ENCODE measurements around the gene EMC9.

EMC9 gene

DNA sequence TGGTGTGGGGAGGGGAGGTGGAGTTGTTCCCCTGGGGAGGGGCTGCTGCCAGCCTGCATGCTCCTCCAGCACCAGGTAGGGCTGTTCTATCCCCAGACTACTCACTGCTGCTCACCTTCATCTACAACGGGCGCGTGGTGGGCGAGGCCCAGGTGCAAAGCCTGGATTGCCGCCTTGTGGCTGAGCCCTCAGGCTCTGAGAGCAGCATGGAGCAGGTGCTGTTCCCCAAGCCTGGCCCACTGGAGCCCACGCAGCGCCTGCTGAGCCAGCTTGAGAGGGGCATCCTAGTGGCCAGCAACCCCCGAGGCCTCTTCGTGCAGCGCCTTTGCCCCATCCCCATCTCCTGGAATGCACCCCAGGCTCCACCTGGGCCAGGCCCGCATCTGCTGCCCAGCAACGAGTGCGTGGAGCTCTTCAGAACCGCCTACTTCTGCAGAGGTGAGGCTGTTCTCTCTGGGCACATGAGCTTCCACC, 23.2 kb upstream of the EMC9 start:
- ChIA-PET POLR2A (interaction anchor here (1.1 to 1.6 kb wide), 2 partner anchors 23 to 50 kb away, joined by 3 to 5 read pairs; partner anchors contain the start of genes DCAF11, EMC9 and NRL), CTCF (no interaction called here)

GRCh38 chr14:24162093-24162492, 20.7 kb upstream of the EMC9 start:
- TF ChIP-seq FOXA1 (IDR thresholded peaks at IDR 0.05) (no peak), FOXM1 (IDR thresholded peaks at IDR 0.05; ENCODE audit: borderline replicate concordance) (no peak), SP1 (IDR thresholded peaks at IDR 0.05) (no peak), TARDBP (IDR thresholded peaks at IDR 0.05) (no peak), L3MBTL2 (conservative IDR thresholded peaks at IDR 0.05) (no peak), NFRKB (IDR thresholded peaks at IDR 0.05) (no peak), ARNT (IDR thresholded peaks at IDR 0.05) (no peak), BHLHE40 (IDR thresholded peaks at IDR 0.05; ENCODE audit: borderline replicate concordance) (no peak), SUZ12 (IDR thresholded peaks at IDR 0.05) (no peak), ZNF384 (IDR thresholded peaks at IDR 0.05) (no peak), LEF1 (IDR thresholded peaks at IDR 0.05; ENCODE audit: borderline replicate concordance) (no peak), ELF4 (IDR thresholded peaks at IDR 0.05) (no peak), FOXK2 (IDR thresholded peaks at IDR 0.05) (no peak), PKNOX1 (IDR thresholded peaks at IDR 0.05) (no peak), HDGF (IDR thresholded peaks at IDR 0.05; ENCODE audit: borderline replicate concordance) (no peak), CTBP1 (IDR thresholded peaks at IDR 0.05; ENCODE audit: borderline replicate concordance) (no peak)
- ChIA-PET POLR2A (interaction anchor here (1.0 to 2.9 kb wide), 9 partner anchors 11 to 80 kb away, joined by 3 to 26 read pairs (median 13); partner anchors contain the start of genes DCAF11, EMC9, NRL and PCK2), CTCF (interaction anchor here (0.9 to 1.3 kb wide), 5 partner anchors 11 to 81 kb away, joined by 3 to 10 read pairs (median 4); no protein-coding TSS in a partner anchor)
- no peak for DNase-seq (ENCODE audit: extremely low spot score)

More for the DNA sequence above, 23.2 kb upstream of the EMC9 start:
- TF ChIP-seq NFRKB (IDR thresholded peaks at IDR 0.05) (no peak), BHLHE40 (IDR thresholded peaks at IDR 0.05; ENCODE audit: borderline replicate concordance) (no peak), FOXK2 (IDR thresholded peaks at IDR 0.05) (no peak), L3MBTL2 (conservative IDR thresholded peaks at IDR 0.05) (no peak), HDGF (IDR thresholded peaks at IDR 0.05; ENCODE audit: borderline replicate concordance) (no peak), PKNOX1 (IDR thresholded peaks at IDR 0.05) (no peak), SUZ12 (IDR thresholded peaks at IDR 0.05) (no peak), ZNF384 (IDR thresholded peaks at IDR 0.05) (no peak), FOXA1 (IDR thresholded peaks at IDR 0.05) (no peak), LEF1 (IDR thresholded peaks at IDR 0.05; ENCODE audit: borderline replicate concordance) (no peak), ELF4 (IDR thresholded peaks at IDR 0.05) (no peak), FOXM1 (IDR thresholded peaks at IDR 0.05; ENCODE audit: borderline replicate concordance) (no peak), SP1 (IDR thresholded peaks at IDR 0.05) (no peak), CTBP1 (IDR thresholded peaks at IDR 0.05; ENCODE audit: borderline replicate concordance) (no peak), ARNT (IDR thresholded peaks at IDR 0.05) (no peak), TARDBP (IDR thresholded peaks at IDR 0.05) (no peak)
- DNase-seq (ENCODE audit: extremely low spot score) = no peak

- POLR2A ChIA-PET = interaction anchor here (0.8 to 2.9 kb wide), 17 partner anchors 9 to 103 kb away, joined by 3 to 26 read pairs (median 7); partner anchors contain the start of genes CHMP4A, DCAF11, EMC9 and IPO4
- TF ChIP-seq ZNF384 (IDR thresholded peaks at IDR 0.05) (no peak), FOXK2 (IDR thresholded peaks at IDR 0.05) (no peak), HDGF (IDR thresholded peaks at IDR 0.05; ENCODE audit: borderline replicate concordance) (peak; percentile 62; the same call in 1 of the 2 replicates), PKNOX1 (IDR thresholded peaks at IDR 0.05) (no peak), TARDBP (IDR thresholded peaks at IDR 0.05) (no peak), CTBP1 (IDR thresholded peaks at IDR 0.05; ENCODE audit: borderline replicate concordance) (peak; percentile 71)
- CTCF ChIA-PET = interaction anchor here (0.6 to 2.3 kb wide), 29 partner anchors 11 to 149 kb away, joined by 3 to 24 read pairs (median 4); partner anchors contain the start of genes CARMIL3, CIDEB, DCAF11 and EMC9
- peak; percentile 92 for DNase-seq (ENCODE audit: extremely low spot score)
Observed at GRCh38 chr14:24160850-24161804, 19.7 kb upstream of the EMC9 start, which contains the start of gene IRF9. TSS of gene IRF9 (plus strand) at chr14:24161265. CDS start at chr14:24162145, 880 bp downstream.

- no peak for DNase-seq (ENCODE audit: extremely low spot score)
- CTCF ChIA-PET = interaction anchor here (0.6 to 2.3 kb wide), 15 partner anchors 10 to 148 kb away, joined by 3 to 24 read pairs (median 4); partner anchors contain the start of genes EMC9, IPO4, PSME1 and PSME2
- POLR2A ChIA-PET = interaction anchor here (0.5 to 2.9 kb wide), 17 partner anchors 10 to 854 kb away, joined by 3 to 26 read pairs (median 7); partner anchors contain the start of genes BCL2L2, CHMP4A, DCAF11 and EMC9
- TF ChIP-seq CTBP1 (IDR thresholded peaks at IDR 0.05; ENCODE audit: borderline replicate concordance) (no peak), ARNT (IDR thresholded peaks at IDR 0.05) (no peak), SP1 (IDR thresholded peaks at IDR 0.05) (no peak), L3MBTL2 (conservative IDR thresholded peaks at IDR 0.05) (no peak), PKNOX1 (IDR thresholded peaks at IDR 0.05) (no peak), FOXA1 (IDR thresholded peaks at IDR 0.05) (no peak), LEF1 (IDR thresholded peaks at IDR 0.05; ENCODE audit: borderline replicate concordance) (no peak), ZNF384 (IDR thresholded peaks at IDR 0.05) (no peak), TARDBP (IDR thresholded peaks at IDR 0.05) (no peak), SUZ12 (IDR thresholded peaks at IDR 0.05) (no peak), HDGF (IDR thresholded peaks at IDR 0.05; ENCODE audit: borderline replicate concordance) (no peak), ELF4 (IDR thresholded peaks at IDR 0.05) (no peak), FOXM1 (IDR thresholded peaks at IDR 0.05; ENCODE audit: borderline replicate concordance) (no peak), BHLHE40 (IDR thresholded peaks at IDR 0.05; ENCODE audit: borderline replicate concordance) (no peak)
Observed at GRCh38 chr14:24160499-24160849, 19.1 kb upstream of the EMC9 start.

Data from HEK293T (cell line).